AG04449 (cell line): Measurements from ENCODE around the gene TM9SF1.
"Not testable (repeated sequence)": the region's sequence is repeated elsewhere in the genome, so short reads cannot be mapped to it uniquely, and the experiment has no call there.

Experiments used
- CTCF ChIA-PET: fragments of 350-600 bp; formaldehyde crosslinking; extraction: SDS; loops from one replicate; lab custom pipeline; 2021; ENCODE audit warnings: antibody characterized with exemption; lab: Yijun Ruan, JAX
- POLR2A ChIA-PET: fragments of 400-600, 350-600 bp; formaldehyde crosslinking; extraction: SDS; loops from one replicate; lab custom pipeline; 2020; ENCODE audit warnings: antibody characterized with exemption, inconsistent platforms; lab: Yijun Ruan, JAX
- DNase-seq: peaks from one replicate; pipeline ENCODE4 v3.0.0-alpha.2; 2010; ENCODE audit warnings: low read depth, low spot score
- H3K4me3 ChIP-seq: 2 replicates; pipeline ENCODE4 v1.5.1; 2011; ENCODE audit warnings: low read depth, mild to moderate bottlenecking, control low read depth, low read length
- TF ChIP-seq, protein P1 (sequence below): IDR thresholded peaks from one replicate; pipeline ENCODE4 v1.5.1; 2011; ENCODE audit warnings: mild to moderate bottlenecking, moderate library complexity, low read length, control low read depth, inconsistent platforms; ENCODE audit not compliant: insufficient read depth; ENCODE audit errors: missing control alignments

The TM9SF1 gene

GRCh38 chr14:24226473-24226872, 31.2 kb upstream of the TM9SF1 start:
- POLR2A ChIA-PET, result no interaction called here
- CTCF ChIA-PET, result interaction anchor here (1.5 to 2.4 kb wide), 2 partner anchors 16 to 71 kb away, joined by 10 to 12 read pairs; partner anchors contain the start of gene TINF2
- H3K4me3 ChIP-seq, result no peak overlapping the region
- no peak for DNase-seq
- TF ChIP-seq, protein P1, sequence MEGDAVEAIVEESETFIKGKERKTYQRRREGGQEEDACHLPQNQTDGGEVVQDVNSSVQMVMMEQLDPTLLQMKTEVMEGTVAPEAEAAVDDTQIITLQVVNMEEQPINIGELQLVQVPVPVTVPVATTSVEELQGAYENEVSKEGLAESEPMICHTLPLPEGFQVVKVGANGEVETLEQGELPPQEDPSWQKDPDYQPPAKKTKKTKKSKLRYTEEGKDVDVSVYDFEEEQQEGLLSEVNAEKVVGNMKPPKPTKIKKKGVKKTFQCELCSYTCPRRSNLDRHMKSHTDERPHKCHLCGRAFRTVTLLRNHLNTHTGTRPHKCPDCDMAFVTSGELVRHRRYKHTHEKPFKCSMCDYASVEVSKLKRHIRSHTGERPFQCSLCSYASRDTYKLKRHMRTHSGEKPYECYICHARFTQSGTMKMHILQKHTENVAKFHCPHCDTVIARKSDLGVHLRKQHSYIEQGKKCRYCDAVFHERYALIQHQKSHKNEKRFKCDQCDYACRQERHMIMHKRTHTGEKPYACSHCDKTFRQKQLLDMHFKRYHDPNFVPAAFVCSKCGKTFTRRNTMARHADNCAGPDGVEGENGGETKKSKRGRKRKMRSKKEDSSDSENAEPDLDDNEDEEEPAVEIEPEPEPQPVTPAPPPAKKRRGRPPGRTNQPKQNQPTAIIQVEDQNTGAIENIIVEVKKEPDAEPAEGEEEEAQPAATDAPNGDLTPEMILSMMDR, result no peak

DNA sequence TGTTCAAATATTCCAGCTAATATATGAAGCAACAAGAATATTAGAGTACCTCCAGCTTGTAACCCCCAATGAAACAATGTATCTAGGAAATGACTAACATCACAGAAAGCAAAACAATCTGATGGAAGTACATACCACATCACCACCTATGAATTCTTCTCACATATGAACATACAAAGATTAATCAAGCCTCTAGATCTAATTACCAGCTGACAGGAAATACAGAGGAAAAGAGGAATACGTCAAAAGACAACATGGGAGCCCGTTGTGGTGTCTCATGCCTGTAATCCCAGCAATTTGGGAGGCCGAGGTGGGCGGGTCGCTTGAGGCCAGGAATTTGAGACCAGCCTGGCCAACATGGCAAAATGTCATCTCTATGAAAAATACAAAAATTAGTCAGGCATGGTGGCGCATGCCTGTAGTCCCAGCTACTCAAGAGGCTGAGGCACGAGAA, 29.4 kb upstream of the TM9SF1 start:
- CTCF ChIA-PET, result interaction anchor here (0.9 to 2.3 kb wide), 5 partner anchors 9 to 72 kb away, joined by 3 to 13 read pairs (median 8); partner anchors contain the start of genes CHMP4A and MDP1
- TF ChIP-seq, protein P1, result no peak
- POLR2A ChIA-PET, result interaction anchor here (0.8 to 1.7 kb wide), 4 partner anchors 11 to 40 kb away, joined by 3 to 6 read pairs (median 4); partner anchors contain the start of genes CHMP4A and TINF2
- DNase-seq, result no peak
- H3K4me3 ChIP-seq, result no peak overlapping the region

DNA sequence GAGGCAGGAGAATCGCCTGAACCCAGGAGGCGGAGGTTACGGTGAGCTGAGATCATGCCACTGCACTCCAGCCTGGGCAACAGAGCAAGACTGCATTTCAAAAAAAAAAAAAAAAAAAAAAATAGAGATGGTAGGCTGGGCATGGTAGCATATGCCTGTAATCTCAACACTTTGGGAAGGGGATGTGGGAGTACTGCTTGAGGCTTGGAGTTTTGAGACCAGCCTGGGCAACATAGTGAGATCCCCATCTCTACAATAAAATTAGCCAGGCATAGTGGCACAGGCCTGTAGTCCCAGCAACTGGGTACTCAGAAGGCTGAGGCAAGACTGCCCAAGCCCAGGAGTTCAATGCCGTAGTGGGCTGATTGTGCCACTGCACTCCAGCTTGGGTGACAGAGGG, 27.7 kb upstream of the TM9SF1 start:
- POLR2A ChIA-PET, H3K4me3 ChIP-seq, DNase-seq: not testable (repeated sequence)
- CTCF ChIA-PET, result interaction anchor here (0.9 to 2.3 kb wide), 4 partner anchors 9 to 84 kb away, joined by 3 to 8 read pairs (median 4); partner anchors contain the start of gene CHMP4A

GRCh38 chr14:24219521-24219920, 24.3 kb upstream of the TM9SF1 start:
- no peak overlapping the region for H3K4me3 ChIP-seq
- TF ChIP-seq, protein P1, result no peak
- no peak for DNase-seq
- CTCF ChIA-PET, result interaction anchor here (0.7 to 4.2 kb wide), 7 partner anchors 24 to 161 kb away, joined by 3 to 38 read pairs (median 8); partner anchors contain the start of genes CIDEB and RABGGTA
- POLR2A ChIA-PET, result interaction anchor here (1.2 kb wide), 1 partner anchor 77 kb away, joined by 3 read pairs; no protein-coding TSS in a partner anchor

DNA sequence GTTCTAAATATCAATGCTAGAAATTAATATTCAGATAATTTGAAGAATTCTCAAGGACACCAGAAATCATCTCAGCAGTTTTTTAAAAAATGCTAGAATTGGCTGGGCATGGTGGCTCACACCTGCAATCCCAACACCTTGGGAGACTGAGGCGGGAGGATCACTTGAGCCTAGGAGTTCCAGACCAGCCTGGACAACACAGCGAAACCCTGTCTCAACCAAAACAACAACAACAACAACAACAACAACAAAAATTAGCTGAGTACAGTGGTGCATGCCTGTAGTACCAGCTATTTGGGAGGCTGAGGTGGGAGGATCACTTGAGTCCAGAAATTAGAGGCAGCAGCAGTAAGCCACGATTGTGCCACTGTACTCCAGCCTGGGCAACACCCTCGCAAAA, 23.8 kb upstream of the TM9SF1 start:
- no peak overlapping the region for H3K4me3 ChIP-seq
- CTCF ChIA-PET, result interaction anchor here (0.9 to 4.2 kb wide), 5 partner anchors 24 to 89 kb away, joined by 3 to 38 read pairs (median 8); partner anchors contain the start of genes CIDEB and RABGGTA
- POLR2A ChIA-PET, result no interaction called here
- DNase-seq, result no peak
- TF ChIP-seq, protein P1, result no peak

GRCh38 chr14:24216876-24217275, 21.6 kb upstream of the TM9SF1 start:
- DNase-seq, POLR2A ChIA-PET, H3K4me3 ChIP-seq: not testable (repeated sequence)
- CTCF ChIA-PET, result interaction anchor here (1.3 to 5.3 kb wide), 8 partner anchors 11 to 91 kb away, joined by 3 to 89 read pairs (median 6); partner anchors contain the start of genes CIDEB, DHRS1, LTB4R2 and NOP9

- DNase-seq, result no peak
- ChIA-PET POLR2A (interaction anchor here (0.7 to 1.4 kb wide), 5 partner anchors 10 to 159 kb away, joined by 3 to 5 read pairs (median 3); partner anchors contain the start of genes PCK2 and TINF2), CTCF (interaction anchor here (0.8 to 5.3 kb wide), 16 partner anchors 8 to 117 kb away, joined by 3 to 89 read pairs (median 5); partner anchors contain the start of genes CIDEB, DHRS1, GMPR2 and LTB4R2)
- TF ChIP-seq, protein P1, result no peak
- peak overlapping the region; percentile 90 for H3K4me3 ChIP-seq
Observed at GRCh38 chr14:24216345-24216699, 21.1 kb upstream of the TM9SF1 start.
